Mesothelial cell of epicardium (in vitro differentiated cells): Measurements from ENCODE around the gene PPP1R14C. TPM values are rescaled to one million over a fixed set of nuclear protein-coding genes. Genes with fewer than 3 reads are reported as not detected.

Source experiments
- DNase-seq, 2 experiments: peaks; one replicate each; pipeline ENCODE4 v3.0.0; 2021; ENCODE audit warnings: low spot score in 2 of 2; ENCODE audit not compliant: unreplicated experiment in 2 of 2
- H3K27ac Mint-ChIP-seq: 2 replicates; pipeline ENCODE4 v1.8.0; 2021; ENCODE audit warnings: mixed read lengths
- H3K27me3 Mint-ChIP-seq: 2 replicates; pipeline ENCODE4 v1.8.0; 2021; ENCODE audit warnings: low read depth, mixed read lengths
- H3K36me3 Mint-ChIP-seq: 2 replicates; pipeline ENCODE4 v1.8.0; 2021; ENCODE audit warnings: mixed read lengths
- H3K4me1 Mint-ChIP-seq: 2 replicates; pipeline ENCODE4 v1.8.0; 2021; ENCODE audit warnings: mixed read lengths
- H3K4me3 Mint-ChIP-seq: 2 replicates; pipeline ENCODE4 v1.8.0; 2021; ENCODE audit warnings: mild to moderate bottlenecking, moderate library complexity, mixed read lengths
- H3K9me3 Mint-ChIP-seq: 2 replicates; pipeline ENCODE4 v1.8.0; 2021; ENCODE audit warnings: mixed read lengths
- CTCF ChIP-seq: fragments of 200-600 bp; sonication (generic); IDR thresholded peaks from one replicate; pipeline ENCODE4 v1.5.0; 2021; ENCODE audit warnings: antibody characterized with exemption; ENCODE audit not compliant: unreplicated experiment
- total RNA-seq: library from RNA; stranded (reverse); gene quantifications from 3 replicates; pipeline ENCODE4 v1.2.1, GENCODE V29; 2021

PPP1R14C gene
- total RNA-seq, 1 donor from 2014 or later = 0.27 TPM

GRCh38 chr6:150255840-150256239 is 113.0 kb downstream of the PPP1R14C start:
- DNase-seq = no peak
- Mint-ChIP-seq H3K9me3 (peaks cover 3% of the 10 kb centered on the region), H3K4me3 (no peak overlapping the region), H3K27ac (no peak overlapping the region), H3K36me3 (no peaks in the 10 kb centered on the region), H3K4me1 (peaks cover 22% of the 10 kb centered on the region), H3K27me3 (peaks cover under 1% of the 10 kb centered on the region)
- TF ChIP-seq CTCF = no peak

- Mint-ChIP-seq H3K27ac (no peak overlapping the region), H3K36me3 (no peaks in the 10 kb centered on the region), H3K9me3 (peaks cover 3% of the 10 kb centered on the region), H3K4me1 (peaks cover 17% of the 10 kb centered on the region), H3K4me3 (no peak overlapping the region), H3K27me3 (peaks cover 2% of the 10 kb centered on the region)
- no peak for DNase-seq
- TF ChIP-seq CTCF = no peak
These were observed 113.9 kb downstream of the PPP1R14C start for GRCh38 chr6:150256618-150257272.

GRCh38 chr6:150258381-150258780 is 115.5 kb downstream of the PPP1R14C start:
- DNase-seq = no peak
- H3K4me3 Mint-ChIP-seq = no peak overlapping the region
- no peak overlapping the region for H3K27ac Mint-ChIP-seq
- H3K27me3 Mint-ChIP-seq = peaks cover 2% of the 10 kb centered on the region
- peaks cover 17% of the 10 kb centered on the region for H3K4me1 Mint-ChIP-seq
- TF ChIP-seq CTCF = no peak
- H3K36me3 Mint-ChIP-seq = no peaks in the 10 kb centered on the region
- peaks cover 3% of the 10 kb centered on the region for H3K9me3 Mint-ChIP-seq

GRCh38 chr6:150260931-150261330 is 118.1 kb downstream of the PPP1R14C start:
- no peak overlapping the region for H3K4me3 Mint-ChIP-seq
- peaks cover 2% of the 10 kb centered on the region for H3K27me3 Mint-ChIP-seq
- peaks cover 10% of the 10 kb centered on the region for H3K4me1 Mint-ChIP-seq
- H3K9me3 Mint-ChIP-seq = peaks cover 3% of the 10 kb centered on the region
- H3K27ac Mint-ChIP-seq = no peak overlapping the region
- no peak for TF ChIP-seq CTCF
- no peaks in the 10 kb centered on the region for H3K36me3 Mint-ChIP-seq
- DNase-seq = no peak

GRCh38 chr6:150261997-150262697 is 119.3 kb downstream of the PPP1R14C start:
- no peak for TF ChIP-seq CTCF
- Mint-ChIP-seq H3K27me3 (peaks cover 2% of the 10 kb centered on the region), H3K9me3 (peaks cover 3% of the 10 kb centered on the region), H3K27ac (no peak overlapping the region), H3K4me3 (no peak overlapping the region), H3K4me1 (no peaks in the 10 kb centered on the region), H3K36me3 (no peaks in the 10 kb centered on the region)
- DNase-seq = no peak
